GM18519 (cell line): ENCODE data around the gene GSE1.

Experiments used
- ATAC-seq: cut with Tn5 transposase; IDR thresholded peaks from one replicate; pipeline ENCODE4 v1.9.1; 2021; ENCODE audit warnings: mild to moderate bottlenecking, moderate library complexity; ENCODE audit not compliant: unreplicated experiment, low FRiP score

GSE1 gene

DNA sequence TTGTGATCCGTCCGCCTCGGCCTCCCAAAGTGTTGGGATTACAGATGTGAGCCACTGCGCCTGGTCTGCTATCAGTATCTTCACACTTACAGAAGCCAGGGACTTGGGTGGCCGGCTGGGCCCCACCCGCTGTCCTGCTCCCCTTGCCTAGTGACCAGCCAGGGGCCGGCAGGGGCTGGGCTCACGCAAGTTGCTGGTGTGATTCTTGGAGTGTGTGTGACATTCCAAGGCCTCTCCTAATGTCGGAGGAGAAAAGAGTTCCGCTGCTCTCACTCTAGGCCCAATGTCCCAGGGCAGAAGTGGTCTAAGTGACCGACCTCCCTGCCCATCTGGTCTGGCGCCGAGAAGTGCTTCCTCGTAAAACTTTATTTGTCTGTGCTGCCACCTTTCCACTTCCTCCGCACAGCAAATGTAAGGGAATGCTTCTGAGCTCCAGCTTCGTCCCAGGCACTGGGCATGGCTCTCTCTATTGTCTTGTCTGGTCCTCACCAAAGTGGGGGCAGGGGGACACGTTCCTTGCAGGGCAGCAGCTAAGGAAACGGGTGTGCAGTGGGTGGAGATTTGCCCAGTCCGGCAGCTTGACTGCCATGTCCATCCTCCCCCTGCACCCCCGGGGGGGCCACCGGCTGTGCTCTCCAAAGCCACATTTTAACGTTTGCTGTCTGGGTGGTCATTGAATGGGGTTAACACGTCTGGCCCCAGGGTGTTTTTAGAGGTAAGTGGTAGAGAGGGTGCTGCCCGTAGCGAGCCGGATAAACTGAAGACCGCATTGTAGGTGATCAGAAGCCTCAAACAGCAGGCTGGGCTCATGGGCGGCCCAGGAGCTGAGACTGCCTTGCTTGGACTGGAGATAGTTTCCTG, 7.8 kb upstream of the GSE1 start:
- no peak for ATAC-seq

- no peak for ATAC-seq
These were observed 6.9 kb upstream of the GSE1 start for GRCh38 chr16:85605912-85606841.

- ATAC-seq: no peak
These were observed 6.2 kb upstream of the GSE1 start for GRCh38 chr16:85606904-85607303.

- ATAC-seq: no peak
These were observed 5.8 kb upstream of the GSE1 start for GRCh38 chr16:85607321-85607765.

DNA sequence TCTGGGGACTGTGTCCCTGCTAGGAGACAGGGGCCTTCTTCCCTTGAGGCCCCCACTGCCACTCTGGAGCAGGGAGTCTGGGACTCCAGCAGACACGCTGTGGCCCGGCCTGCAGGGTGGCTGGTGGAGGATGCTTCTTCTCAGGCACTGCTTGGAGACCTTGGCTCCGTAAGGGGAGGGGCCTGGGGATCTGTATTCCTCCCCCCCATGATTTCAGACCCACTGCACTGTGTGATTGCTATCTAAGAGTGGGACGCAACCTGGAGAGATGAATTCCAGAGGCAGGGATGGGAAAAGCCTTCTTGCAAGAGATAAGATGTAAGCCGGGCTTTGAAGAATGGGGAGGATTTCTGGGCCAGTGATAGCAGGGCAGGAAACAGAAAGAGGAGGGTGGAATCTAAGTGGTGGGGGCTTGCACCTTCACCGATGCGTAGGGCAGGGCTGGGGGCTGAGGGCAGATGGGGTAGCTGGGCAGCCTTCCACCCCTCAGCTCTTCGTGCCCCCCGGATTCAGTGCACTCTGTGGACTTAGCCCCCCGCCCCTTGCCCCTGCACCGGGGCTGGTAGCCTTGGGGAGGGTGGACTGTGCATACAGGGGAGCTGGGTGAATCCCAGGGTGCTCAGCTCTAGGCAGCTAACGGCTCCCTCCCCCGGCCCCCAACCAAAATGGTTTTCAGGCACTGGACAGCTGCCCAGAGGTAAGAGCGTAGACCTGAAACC, 5.2 kb upstream of the GSE1 start:
- ATAC-seq: no peak

GRCh38 chr16:85608515-85608885, 4.6 kb upstream of the GSE1 start:
- no peak for ATAC-seq

GRCh38 chr16:85608887-85609286, 4.2 kb upstream of the GSE1 start:
- no peak for ATAC-seq

- no peak for ATAC-seq
These were observed 3.6 kb upstream of the GSE1 start for GRCh38 chr16:85609539-85609938.

DNA sequence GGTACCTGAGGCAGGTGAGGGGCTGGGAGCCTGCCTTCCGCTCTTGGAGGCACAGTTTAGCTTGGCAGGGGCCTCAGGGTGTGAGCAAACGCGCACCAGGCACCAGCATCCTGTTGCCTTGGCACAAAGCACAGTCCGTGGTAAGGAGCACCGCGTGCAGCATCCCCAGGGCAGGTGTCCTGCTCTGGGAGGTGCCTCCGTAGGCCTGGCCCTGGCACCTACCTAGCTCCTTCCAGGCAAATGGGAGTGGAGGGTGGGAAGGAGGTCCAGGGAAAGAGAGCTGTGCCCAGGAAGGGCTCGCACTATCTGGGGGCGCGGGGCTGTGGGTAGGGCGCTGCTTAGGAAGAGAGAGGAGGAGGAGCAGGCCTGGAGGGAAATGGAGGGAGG, 3.1 kb upstream of the GSE1 start:
- ATAC-seq: no peak

DNA sequence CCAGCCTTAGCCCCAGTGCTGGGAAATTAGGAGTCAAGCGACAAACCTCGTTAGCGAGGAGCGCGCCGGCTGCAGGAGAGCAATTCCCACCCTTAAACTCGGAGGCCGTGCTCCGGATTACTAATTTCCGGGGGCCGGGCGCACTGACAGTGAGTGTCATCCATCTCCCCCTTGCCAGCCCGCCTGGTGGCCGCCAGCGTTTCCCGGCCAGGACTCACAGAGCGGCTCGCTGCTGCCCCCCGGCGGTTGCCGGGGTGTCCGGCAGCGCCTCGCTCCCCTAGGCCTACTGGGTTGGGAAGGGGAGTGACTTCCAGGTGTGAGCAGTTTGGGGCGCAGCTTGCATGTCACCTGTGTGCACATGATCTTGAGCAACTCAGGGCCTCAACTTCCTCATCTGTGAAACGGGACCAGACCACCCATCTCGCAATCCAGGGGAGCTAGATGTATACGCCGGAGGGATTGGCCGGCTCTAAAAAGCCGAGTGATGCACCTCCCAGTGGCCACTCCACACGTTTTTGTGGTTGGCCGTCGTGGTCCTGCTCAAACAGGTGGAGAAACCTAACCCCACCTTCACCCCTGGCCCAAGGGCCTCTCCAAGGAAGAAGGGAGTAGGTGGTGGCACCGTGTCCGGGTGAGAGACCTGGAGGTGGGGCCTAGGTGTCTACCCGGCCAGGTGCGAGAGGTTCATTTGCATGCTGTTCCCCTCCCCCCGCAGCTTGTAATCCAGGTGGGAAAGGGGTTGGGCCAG, 2.5 kb upstream of the GSE1 start:
- ATAC-seq: no peak

GRCh38 chr16:85611194-85611443, 2.0 kb upstream of the GSE1 start:
- no peak for ATAC-seq

- no peak for ATAC-seq
These were observed 1.5 kb upstream of the GSE1 start for GRCh38 chr16:85611444-85612190.

DNA sequence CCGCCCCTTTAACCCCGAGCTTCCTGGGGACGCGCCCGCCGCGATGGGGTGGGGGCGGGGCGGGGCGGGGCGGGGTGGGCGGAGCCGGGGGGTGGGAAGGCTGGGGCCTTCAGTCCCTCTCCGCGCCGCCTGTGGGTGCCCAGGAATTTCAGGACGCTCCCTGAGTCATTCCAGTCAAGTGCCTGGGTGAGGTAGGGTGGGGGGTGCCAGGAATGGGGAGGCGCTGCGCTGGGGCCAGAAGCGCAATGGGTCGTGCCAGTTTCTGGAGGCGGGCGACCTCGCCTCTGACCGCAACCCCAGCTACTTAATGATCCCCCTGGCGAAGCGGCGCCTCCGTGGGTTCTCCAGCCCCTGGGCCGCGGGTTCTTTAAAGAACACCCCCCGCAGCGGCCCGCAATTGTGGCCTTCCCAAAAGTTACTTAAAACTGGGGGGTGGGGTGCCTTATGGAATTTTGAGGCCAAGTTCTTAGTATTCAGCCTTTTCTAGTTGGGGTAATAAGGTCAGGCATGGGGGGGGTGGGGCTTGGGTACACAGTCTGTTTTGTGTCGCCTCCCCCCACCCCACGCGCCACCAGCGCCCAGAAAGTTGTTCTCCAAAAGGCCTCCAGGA, 826 bp upstream of the GSE1 start:
- no peak for ATAC-seq

DNA sequence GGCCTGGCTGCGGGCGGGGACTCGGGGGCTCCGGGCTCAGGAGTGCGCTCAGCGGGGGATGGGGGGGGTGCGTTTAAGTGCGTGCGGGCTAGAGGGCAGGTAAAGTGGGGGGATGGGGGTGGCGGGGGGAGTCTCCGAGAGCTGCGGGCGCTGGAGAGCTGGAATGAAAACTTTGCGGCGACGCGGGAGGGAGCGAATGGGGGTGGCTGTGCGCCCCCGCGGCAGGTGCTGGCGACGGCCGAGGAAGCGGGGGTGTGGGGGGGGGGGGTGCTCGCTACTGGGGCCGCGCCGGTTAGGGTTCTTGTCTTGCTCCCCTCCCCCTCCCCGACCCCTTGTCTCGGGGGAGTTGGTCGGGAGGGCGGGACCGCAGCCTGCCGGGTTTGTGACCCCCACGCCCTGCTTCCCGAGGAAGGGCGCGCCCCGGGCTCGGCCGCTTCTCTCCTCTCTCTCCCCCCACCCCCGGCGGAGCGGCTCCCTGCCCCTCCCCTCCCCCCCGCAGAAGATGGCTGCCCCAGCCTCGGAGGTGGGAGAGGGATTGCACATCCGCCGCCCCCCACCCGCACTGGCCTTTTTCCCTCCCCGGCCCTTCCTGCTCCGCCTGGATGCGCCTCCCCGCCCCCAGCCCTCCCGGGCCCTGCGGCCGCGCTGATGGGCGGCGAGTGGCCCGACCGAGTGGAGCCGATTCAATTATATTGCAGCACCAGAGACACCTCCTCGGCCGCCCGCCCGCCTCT, 649 bp downstream of the GSE1 start:
- ATAC-seq: no peak

DNA sequence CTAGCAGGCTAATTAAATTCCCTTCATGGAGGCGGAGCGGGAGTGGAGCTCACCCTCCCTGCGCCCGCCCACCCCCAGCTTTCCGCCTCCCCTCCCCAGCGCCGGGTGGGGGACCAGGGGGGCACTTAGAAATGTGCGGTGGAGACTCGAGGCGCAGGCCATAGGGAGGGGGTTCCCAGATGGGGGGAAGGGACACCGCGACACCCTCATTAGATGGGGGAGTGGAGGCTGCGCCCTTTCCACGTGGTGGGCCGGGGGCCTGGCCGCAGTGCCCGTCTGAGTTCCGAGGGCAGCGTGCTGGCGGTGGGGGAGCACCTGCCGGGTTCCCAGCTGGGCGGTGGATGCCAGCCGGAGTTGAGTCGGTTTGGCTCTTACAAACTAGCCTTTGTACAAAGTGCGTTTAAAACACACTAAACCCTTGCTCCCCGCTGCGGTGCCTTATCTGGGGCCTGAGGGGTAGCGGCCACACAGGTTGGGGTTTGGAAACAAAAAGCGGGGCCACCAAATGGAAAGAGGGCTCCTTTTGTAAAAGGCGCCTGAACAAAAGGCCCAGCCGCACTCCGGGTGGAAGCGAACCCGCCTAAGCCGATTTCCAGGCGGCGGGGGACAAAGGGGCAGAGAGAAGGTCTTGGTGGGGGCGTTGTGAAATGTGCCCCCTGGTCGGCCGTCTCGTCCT, 1.4 kb downstream of the GSE1 start:
- ATAC-seq: no peak

DNA sequence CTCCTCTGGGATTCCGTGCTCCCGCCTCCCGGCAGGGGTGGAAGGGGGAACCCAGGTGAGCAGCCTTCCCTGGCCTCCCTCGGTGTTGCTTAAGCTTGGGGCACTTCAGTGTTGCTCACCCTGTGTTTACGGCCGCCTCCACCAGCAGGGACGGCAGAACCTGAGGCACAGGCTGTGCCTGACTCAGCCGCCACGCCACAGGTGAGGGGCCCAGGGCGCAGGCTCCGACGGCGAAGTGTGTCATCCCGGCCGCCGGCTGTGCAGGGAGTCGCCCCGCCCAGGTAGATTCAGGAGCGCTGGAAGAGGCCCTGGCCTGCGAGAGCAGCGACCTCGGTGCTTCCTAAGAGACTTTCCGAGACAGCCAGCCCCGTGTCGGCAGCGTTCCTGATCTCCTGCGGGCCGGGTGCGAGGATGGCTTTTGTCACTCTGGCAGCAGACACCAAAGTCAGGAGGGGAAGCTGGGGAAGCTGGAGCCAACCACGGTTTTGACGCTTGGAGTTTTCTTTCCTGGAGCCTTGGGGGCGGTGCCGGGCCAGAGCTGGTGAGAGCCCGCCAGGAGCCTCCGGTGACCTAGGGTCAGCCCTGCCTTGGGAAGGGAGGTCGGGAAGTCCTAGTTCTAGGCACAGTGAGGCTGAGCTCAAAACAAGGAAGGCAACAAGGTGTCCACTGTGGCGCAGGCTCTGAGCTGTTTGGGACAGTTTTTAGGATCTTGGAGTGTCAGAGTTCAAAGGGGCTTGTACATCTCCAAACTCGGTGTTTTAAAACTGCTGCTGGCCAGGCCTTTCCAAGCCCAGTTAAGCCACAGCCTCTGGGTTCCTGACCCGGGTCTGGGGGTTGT, 2.1 kb downstream of the GSE1 start:
- no peak for ATAC-seq

DNA sequence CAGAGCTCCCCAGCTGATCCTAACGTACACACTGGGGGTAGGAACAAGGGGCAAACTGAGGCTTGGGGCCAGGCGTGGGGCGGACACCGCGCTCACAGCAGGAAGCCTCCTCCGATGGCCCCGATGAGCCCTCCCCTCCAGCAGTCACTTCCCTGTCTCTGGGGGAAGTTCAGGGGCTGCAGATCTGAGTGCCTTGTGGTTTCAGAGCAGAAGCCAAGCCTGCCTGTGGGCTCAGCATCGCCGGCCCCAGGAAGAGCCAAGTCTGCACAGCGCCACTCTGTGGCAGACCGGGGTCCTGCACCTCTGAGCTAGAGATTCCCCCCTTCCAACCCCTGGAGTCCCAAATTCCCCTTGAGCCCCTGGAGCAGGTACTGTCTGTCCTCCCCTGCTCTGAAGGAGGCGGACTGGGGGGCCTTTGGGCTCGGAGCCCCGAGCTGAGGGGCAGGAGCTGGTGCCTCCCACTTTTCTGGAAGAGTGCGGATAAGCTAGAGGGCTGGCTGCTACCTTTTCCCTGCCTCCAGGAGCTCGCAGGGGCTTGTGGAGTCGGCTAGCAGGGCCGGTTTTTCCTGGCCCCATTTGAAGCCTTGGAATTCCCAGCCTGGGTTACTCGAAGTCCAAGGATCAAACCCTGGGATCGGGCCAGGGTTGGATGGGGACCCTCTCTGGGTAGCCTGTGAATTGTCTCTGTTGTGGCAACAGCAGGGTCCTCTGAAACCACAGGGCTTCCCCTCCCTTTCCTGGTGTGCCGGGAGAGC, 2.9 kb downstream of the GSE1 start:
- no peak for ATAC-seq
